ENCODE data around the gene CNTN1. TPM values are rescaled to one million over a fixed set of nuclear protein-coding genes. Genes with fewer than 3 reads are reported as not detected.

CNTN1 gene
- total and polyA plus RNA-seq, 2 of the 13 experiments (the other 11 are each of a cell fraction or from before 2014, with no cell fraction given): 0.01 to 0.07 TPM

DNA sequence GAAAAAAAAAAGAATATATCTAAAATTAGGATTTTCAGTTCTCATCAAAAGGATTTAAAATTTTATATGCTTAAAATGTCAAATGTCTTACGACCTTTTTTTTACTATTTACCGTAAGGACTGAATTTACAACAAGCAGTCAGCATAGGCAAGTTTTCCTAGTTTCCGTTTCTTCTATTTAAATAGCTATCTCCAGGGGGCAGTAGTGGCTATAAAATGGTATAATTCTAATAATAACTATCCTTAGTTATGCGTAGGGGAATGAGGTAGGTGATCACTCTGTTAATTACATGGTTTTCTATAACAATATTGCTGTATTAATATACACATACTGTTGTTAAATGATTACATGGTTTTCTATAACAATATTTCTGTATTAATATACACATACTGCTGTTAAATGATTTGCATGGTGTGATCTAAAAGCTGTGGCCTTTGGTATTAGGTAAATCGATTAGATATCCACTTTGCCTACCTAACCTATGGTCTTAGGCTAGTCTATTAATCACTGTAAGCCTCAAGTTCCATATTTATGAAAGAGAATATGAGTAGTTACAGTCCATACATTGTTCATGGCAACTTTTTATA is 278.2 kb downstream of the CNTN1 start:
- ATAC-seq (no peak), FAIRE-seq (no peak), DNase-seq (ENCODE audit: low spot score) (peak; percentile 1)
- ChIA-PET CTCF (ENCODE audit: low intra/inter-chr PET ratio, low total read pairs) (no interaction called here), POLR2A (no interaction called here)
- H3K4me1 ChIP-seq (ENCODE audit: insufficient read depth, low read length): no peaks in the 10 kb centered on the region
- no peak overlapping the region for H3K27ac ChIP-seq (ENCODE audit: extremely low read length, insufficient read depth, low read length)
- BruUV-seq (replicated peaks): no TSS peak
- H4K20me1 ChIP-seq (ENCODE audit: insufficient read depth, low read length): no peaks in the 10 kb centered on the region
- no peaks in the 10 kb centered on the region for H3K79me2 ChIP-seq (ENCODE audit: insufficient read depth, low read length)
- no peaks in the 10 kb centered on the region for H3K36me3 ChIP-seq (replicated peaks in 1 of 2; ENCODE audit: control insufficient read depth in 1 of 2, insufficient read depth in 2 of 2, low read length in 2 of 2)
- intact Hi-C loops (cut with micrococcal nuclease; ENCODE audit: unreplicated experiment): no loop called here
- no peak for TF ChIP-seq U2AF2 (IDR thresholded peaks at IDR 0.05; ENCODE audit: low read depth, low read length)
- TF ChIP-seq, protein P1, sequence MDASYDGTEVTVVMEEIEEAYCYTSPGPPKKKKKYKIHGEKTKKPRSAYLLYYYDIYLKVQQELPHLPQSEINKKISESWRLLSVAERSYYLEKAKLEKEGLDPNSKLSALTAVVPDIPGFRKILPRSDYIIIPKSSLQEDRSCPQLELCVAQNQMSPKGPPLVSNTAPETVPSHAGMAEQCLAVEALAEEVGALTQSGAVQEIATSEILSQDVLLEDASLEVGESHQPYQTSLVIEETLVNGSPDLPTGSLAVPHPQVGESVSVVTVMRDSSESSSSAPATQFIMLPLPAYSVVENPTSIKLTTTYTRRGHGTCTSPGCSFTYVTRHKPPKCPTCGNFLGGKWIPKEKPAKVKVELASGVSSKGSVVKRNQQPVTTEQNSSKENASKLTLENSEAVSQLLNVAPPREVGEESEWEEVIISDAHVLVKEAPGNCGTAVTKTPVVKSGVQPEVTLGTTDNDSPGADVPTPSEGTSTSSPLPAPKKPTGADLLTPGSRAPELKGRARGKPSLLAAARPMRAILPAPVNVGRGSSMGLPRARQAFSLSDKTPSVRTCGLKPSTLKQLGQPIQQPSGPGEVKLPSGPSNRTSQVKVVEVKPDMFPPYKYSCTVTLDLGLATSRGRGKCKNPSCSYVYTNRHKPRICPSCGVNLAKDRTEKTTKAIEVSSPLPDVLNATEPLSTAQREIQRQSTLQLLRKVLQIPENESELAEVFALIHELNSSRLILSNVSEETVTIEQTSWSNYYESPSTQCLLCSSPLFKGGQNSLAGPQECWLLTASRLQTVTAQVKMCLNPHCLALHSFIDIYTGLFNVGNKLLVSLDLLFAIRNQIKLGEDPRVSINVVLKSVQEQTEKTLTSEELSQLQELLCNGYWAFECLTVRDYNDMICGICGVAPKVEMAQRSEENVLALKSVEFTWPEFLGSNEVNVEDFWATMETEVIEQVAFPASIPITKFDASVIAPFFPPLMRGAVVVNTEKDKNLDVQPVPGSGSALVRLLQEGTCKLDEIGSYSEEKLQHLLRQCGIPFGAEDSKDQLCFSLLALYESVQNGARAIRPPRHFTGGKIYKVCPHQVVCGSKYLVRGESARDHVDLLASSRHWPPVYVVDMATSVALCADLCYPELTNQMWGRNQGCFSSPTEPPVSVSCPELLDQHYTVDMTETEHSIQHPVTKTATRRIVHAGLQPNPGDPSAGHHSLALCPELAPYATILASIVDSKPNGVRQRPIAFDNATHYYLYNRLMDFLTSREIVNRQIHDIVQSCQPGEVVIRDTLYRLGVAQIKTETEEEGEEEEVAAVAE (CRISPR knock-in tag; IDR thresholded peaks at IDR 0.05; ENCODE audit: borderline replicate concordance): no peak
- TF ChIP-seq AGO2 (optimal IDR thresholded peaks at IDR 0.05; ENCODE audit: low read depth, low read length): no peak
- TF ChIP-seq, protein P2, sequence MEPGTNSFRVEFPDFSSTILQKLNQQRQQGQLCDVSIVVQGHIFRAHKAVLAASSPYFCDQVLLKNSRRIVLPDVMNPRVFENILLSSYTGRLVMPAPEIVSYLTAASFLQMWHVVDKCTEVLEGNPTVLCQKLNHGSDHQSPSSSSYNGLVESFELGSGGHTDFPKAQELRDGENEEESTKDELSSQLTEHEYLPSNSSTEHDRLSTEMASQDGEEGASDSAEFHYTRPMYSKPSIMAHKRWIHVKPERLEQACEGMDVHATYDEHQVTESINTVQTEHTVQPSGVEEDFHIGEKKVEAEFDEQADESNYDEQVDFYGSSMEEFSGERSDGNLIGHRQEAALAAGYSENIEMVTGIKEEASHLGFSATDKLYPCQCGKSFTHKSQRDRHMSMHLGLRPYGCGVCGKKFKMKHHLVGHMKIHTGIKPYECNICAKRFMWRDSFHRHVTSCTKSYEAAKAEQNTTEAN (CRISPR knock-in tag; conservative IDR thresholded peaks at IDR 0.05): no peak
- TF ChIP-seq SOX13 (IDR thresholded peaks at IDR 0.05): no peak
- TF ChIP-seq SOX13 (CRISPR knock-in tag; conservative IDR thresholded peaks at IDR 0.05 in 1 of 2, IDR thresholded peaks at IDR 0.05 in 1 of 2): no peak
- TF ChIP-seq ZNF780A (CRISPR knock-in tag; IDR thresholded peaks at IDR 0.05): no peak
- no peak for TF ChIP-seq POLR2AphosphoS5 (IDR thresholded peaks at IDR 0.05; ENCODE audit: low read depth, low read length)
- TF ChIP-seq, protein P3, sequence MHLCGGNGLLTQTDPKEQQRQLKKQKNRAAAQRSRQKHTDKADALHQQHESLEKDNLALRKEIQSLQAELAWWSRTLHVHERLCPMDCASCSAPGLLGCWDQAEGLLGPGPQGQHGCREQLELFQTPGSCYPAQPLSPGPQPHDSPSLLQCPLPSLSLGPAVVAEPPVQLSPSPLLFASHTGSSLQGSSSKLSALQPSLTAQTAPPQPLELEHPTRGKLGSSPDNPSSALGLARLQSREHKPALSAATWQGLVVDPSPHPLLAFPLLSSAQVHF (CRISPR knock-in tag; IDR thresholded peaks at IDR 0.05): no peak
- no peak for TF ChIP-seq NCOA5 (CRISPR knock-in tag; IDR thresholded peaks at IDR 0.05)
- no peak for TF ChIP-seq FLYWCH1 (CRISPR knock-in tag; IDR thresholded peaks at IDR 0.05)
- TF ChIP-seq ZFYVE20 (CRISPR knock-in tag; IDR thresholded peaks at IDR 0.05; ENCODE audit: borderline replicate concordance, low read depth): no peak
- TF ChIP-seq KLF15 (CRISPR knock-in tag; IDR thresholded peaks at IDR 0.05; ENCODE audit: borderline replicate concordance): no peak
- TF ChIP-seq, protein P4, sequence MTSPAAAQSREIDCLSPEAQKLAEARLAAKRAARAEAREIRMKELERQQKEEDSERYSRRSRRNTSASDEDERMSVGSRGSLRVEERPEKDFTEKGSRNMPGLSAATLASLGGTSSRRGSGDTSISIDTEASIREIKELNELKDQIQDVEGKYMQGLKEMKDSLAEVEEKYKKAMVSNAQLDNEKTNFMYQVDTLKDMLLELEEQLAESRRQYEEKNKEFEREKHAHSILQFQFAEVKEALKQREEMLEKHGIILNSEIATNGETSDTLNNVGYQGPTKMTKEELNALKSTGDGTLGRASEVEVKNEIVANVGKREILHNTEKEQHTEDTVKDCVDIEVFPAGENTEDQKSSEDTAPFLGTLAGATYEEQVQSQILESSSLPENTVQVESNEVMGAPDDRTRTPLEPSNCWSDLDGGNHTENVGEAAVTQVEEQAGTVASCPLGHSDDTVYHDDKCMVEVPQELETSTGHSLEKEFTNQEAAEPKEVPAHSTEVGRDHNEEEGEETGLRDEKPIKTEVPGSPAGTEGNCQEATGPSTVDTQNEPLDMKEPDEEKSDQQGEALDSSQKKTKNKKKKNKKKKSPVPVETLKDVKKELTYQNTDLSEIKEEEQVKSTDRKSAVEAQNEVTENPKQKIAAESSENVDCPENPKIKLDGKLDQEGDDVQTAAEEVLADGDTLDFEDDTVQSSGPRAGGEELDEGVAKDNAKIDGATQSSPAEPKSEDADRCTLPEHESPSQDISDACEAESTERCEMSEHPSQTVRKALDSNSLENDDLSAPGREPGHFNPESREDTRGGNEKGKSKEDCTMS (CRISPR knock-in tag; conservative IDR thresholded peaks at IDR 0.05): no peak
- no peak for TF ChIP-seq MTF2 (CRISPR knock-in tag; IDR thresholded peaks at IDR 0.05; ENCODE audit: borderline replicate concordance)
- no peak for TF ChIP-seq ZZZ3 (CRISPR knock-in tag; IDR thresholded peaks at IDR 0.05; ENCODE audit: borderline replicate concordance)
- no peak for TF ChIP-seq FOXM1 (CRISPR knock-in tag; IDR thresholded peaks at IDR 0.05)
- H2AFZ ChIP-seq (ENCODE audit: low read length): no peak overlapping the region
- H3K4me2 ChIP-seq (ENCODE audit: low read depth, low read length): no peak overlapping the region
- in situ Hi-C loops (cut with HindIII; ENCODE audit: extremely low pct_ligation_motif_present, low pct_unique_long_range_greater_than_20kb): no loop called here
- no peaks in the 10 kb centered on the region for H3K27me3 ChIP-seq (ENCODE audit: control insufficient read depth in 1 of 2, insufficient read depth in 2 of 2, low read length in 2 of 2)
- WGBS (ENCODE audit: low lambda C conversion rate): 15% methylated on average over 5 of the region's 5 CpGs
- no peak overlapping the region for H3K4me3 ChIP-seq (replicated peaks in 1 of 3; ENCODE audit: insufficient read depth in 1 of 3, low read depth in 2 of 3, low read length in 3 of 3)
- H3K9ac ChIP-seq (ENCODE audit: insufficient read depth, low read depth, low read length): no peak overlapping the region
- H3K9me3 ChIP-seq (ENCODE audit: low read length): no peaks in the 10 kb centered on the region

Measured in HepG2 (cell line).